Hepatocyte (in vitro differentiated cells): ENCODE data around the gene SGPP2.

Experiments
- EZH2 ChIP-seq: fragments of 200-600 bp; sonication (generic); IDR thresholded peaks from 2 replicates; pipeline ENCODE4 v1.6.1; 2016; ENCODE audit warnings: antibody characterized with exemption, mild to moderate bottlenecking, borderline replicate concordance
- EZH2phosphoT487 ChIP-seq: fragments of 200-600 bp; sonication (generic); IDR thresholded peaks from one replicate; pipeline ENCODE4 v1.6.1; 2018; ENCODE audit warnings: antibody characterized with exemption, mild to moderate bottlenecking, low read depth, moderate library complexity; ENCODE audit not compliant: unreplicated experiment, severe bottlenecking
- TF ChIP-seq, protein P1 (sequence below): fragments of 200-600 bp; sonication (generic); IDR thresholded peaks from 2 replicates; pipeline ENCODE4 v1.5.1; 2016; ENCODE audit warnings: antibody characterized with exemption, mild to moderate bottlenecking; ENCODE audit not compliant: poor library complexity

DNA sequence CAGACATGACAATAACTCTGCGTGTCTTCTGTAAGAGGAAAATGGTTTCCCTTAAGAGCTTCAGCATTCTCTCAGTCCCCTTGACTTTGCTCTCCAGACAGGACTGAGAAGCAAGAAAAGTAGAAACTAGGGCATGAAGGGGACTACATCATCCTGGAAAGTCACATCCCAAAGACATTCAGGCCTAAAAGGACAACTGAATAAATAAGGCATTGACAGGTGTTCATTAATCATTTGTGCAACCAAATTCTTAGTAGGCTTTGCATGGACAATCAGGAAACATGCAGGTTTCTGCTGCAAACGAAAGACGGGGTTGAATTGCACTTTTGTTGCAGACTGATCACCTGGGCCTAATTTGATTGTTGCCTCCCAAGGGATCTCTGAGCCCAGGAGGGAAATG is 1.2 kb upstream of the SGPP2 start:
- TF ChIP-seq, protein P1, sequence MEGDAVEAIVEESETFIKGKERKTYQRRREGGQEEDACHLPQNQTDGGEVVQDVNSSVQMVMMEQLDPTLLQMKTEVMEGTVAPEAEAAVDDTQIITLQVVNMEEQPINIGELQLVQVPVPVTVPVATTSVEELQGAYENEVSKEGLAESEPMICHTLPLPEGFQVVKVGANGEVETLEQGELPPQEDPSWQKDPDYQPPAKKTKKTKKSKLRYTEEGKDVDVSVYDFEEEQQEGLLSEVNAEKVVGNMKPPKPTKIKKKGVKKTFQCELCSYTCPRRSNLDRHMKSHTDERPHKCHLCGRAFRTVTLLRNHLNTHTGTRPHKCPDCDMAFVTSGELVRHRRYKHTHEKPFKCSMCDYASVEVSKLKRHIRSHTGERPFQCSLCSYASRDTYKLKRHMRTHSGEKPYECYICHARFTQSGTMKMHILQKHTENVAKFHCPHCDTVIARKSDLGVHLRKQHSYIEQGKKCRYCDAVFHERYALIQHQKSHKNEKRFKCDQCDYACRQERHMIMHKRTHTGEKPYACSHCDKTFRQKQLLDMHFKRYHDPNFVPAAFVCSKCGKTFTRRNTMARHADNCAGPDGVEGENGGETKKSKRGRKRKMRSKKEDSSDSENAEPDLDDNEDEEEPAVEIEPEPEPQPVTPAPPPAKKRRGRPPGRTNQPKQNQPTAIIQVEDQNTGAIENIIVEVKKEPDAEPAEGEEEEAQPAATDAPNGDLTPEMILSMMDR: no peak
- no peak for TF ChIP-seq EZH2
- no peak for TF ChIP-seq EZH2phosphoT487
